Loucy (cell line): ENCODE data around the gene SPSB3.

Experiments
- H2AFZ ChIP-seq: fragments of 200-600 bp; sonication (generic); 2 replicates; pipeline ENCODE4 v1.6.0; 2016; ENCODE audit warnings: antibody characterized with exemption, mild to moderate bottlenecking, low read length, moderate library complexity
- H3F3A ChIP-seq: fragments of 200-600 bp; 2 replicates; pipeline ENCODE4 v1.6.0; 2016; ENCODE audit warnings: antibody characterized with exemption, low read depth, mild to moderate bottlenecking
- H3K27me3 ChIP-seq: fragments of 200-600 bp; sonication (generic); 2 replicates; pipeline ENCODE4 v1.6.1; 2014; ENCODE audit warnings: low read length, mild to moderate bottlenecking; ENCODE audit not compliant: insufficient read depth, poor library complexity, severe bottlenecking
- H3K36me3 ChIP-seq: fragments of 200-600 bp; sonication (generic); 2 replicates; pipeline ENCODE4 v1.6.1; 2016; ENCODE audit warnings: low read length; ENCODE audit not compliant: insufficient read depth
- H3K4me1 ChIP-seq: fragments of 200-600 bp; sonication (generic); 2 replicates; pipeline ENCODE4 v1.5.1; 2014; ENCODE audit warnings: low read length, mild to moderate bottlenecking; ENCODE audit not compliant: insufficient read depth, poor library complexity, severe bottlenecking
- H3K4me2 ChIP-seq: fragments of 200-600 bp; sonication (generic); 2 replicates; pipeline ENCODE4 v1.6.0; 2014; ENCODE audit warnings: antibody characterized with exemption, low read length, low read depth, mild to moderate bottlenecking; ENCODE audit not compliant: poor library complexity, severe bottlenecking
- H3K4me3 ChIP-seq: fragments of 200-600 bp; sonication (generic); 2 replicates; pipeline ENCODE4 v1.5.1; 2014; ENCODE audit warnings: low read length, mild to moderate bottlenecking, mixed read lengths; ENCODE audit not compliant: poor library complexity, severe bottlenecking
- H3K79me2 ChIP-seq: fragments of 200-600 bp; sonication (generic); 2 replicates; pipeline ENCODE4 v1.6.1; 2014; ENCODE audit warnings: low read length; ENCODE audit not compliant: insufficient read depth
- H3K9ac ChIP-seq: fragments of 200-600 bp; sonication (generic); 2 replicates; pipeline ENCODE4 v1.6.0; 2014; ENCODE audit warnings: mild to moderate bottlenecking, low read depth, low read length, moderate library complexity; ENCODE audit not compliant: poor library complexity, severe bottlenecking
- H3K9me2 ChIP-seq: fragments of 200-600 bp; sonication (generic); replicated peaks from 2 replicates; pipeline ENCODE4 v1.6.1; 2016; ENCODE audit warnings: low read depth, low read length, mixed read lengths
- H3K9me3 ChIP-seq: fragments of 200-600 bp; sonication (generic); 2 replicates; pipeline ENCODE4 v1.6.1; 2014; ENCODE audit warnings: mild to moderate bottlenecking, antibody characterized with exemption, low read length, low read depth; ENCODE audit not compliant: insufficient read depth
- H4K20me1 ChIP-seq: fragments of 200-600 bp; sonication (generic); 2 replicates; pipeline ENCODE4 v1.6.0; 2014; ENCODE audit warnings: antibody characterized with exemption, low read length, mild to moderate bottlenecking; ENCODE audit not compliant: insufficient read depth, poor library complexity, severe bottlenecking
- EZH2phosphoT487 ChIP-seq: fragments of 200-600 bp; IDR thresholded peaks from 2 replicates; pipeline ENCODE4 v1.6.1; 2018; ENCODE audit warnings: antibody characterized with exemption, mild to moderate bottlenecking, moderate library complexity, borderline replicate concordance
- TF ChIP-seq, protein P1 (sequence below): fragments of 200-600 bp; sonication (generic); conservative IDR thresholded peaks from 2 replicates; pipeline ENCODE4 v1.5.1; 2014; ENCODE audit warnings: mild to moderate bottlenecking, antibody characterized with exemption, low read length

The SPSB3 gene

DNA sequence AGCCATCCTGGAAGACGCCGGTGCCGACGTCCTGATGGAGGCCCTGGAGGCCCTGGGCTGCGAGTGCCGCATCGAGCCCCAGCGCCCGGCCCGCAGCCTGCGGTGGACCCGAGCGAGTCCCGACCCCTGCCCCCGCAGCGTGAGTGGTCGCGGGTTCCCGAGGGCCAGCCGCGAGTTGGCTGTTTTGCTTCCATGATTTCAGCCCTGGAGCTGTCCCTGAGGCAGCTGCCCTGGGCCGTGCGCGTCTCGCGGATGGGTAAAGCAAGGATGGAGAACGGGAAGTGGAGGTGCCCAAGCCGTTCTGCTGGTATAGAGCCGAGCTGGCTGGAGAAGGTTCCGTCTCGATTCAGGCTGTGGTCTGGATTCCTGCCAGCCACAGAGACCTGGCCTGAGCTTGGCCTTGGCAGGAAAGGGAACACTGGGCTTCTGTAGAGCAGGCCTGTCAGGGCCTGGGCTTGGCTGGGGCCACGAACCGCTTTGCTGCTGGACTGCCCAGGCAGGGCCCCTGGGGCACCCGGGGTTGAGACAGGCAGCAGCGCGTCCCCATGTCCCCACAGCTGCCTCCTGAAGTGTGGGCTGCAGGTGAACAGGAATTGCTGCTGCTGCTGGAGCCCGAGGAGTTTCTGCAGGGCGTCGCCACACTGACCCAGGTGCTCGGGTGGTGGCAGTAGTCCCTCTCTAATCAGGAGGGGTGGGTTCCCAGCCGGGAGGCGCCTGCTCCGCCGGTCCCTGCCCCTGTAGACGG, 8.5 kb downstream of the SPSB3 start:
- Histone ChIP-seq H3K79me2 (peaks cover 23% of the 10 kb centered on the region; the same call in 1 of the 2 replicates), H3F3A (no peaks in the 10 kb centered on the region), H3K27me3 (no peaks in the 10 kb centered on the region), H3K9me3 (no peaks in the 10 kb centered on the region), H3K4me3 (peak overlapping the region; percentile 95), H3K9me2 (no peaks in the 10 kb centered on the region), H2AFZ (peak overlapping the region; percentile 64; the same call in 1 of the 2 replicates), H4K20me1 (peaks cover 10% of the 10 kb centered on the region), H3K36me3 (no peaks in the 10 kb centered on the region), H3K9ac (peak overlapping the region; percentile 86), H3K4me2 (peak overlapping the region; percentile 83), H3K4me1 (no peaks in the 10 kb centered on the region)
- no peak for TF ChIP-seq EZH2phosphoT487
- TF ChIP-seq, protein P1, sequence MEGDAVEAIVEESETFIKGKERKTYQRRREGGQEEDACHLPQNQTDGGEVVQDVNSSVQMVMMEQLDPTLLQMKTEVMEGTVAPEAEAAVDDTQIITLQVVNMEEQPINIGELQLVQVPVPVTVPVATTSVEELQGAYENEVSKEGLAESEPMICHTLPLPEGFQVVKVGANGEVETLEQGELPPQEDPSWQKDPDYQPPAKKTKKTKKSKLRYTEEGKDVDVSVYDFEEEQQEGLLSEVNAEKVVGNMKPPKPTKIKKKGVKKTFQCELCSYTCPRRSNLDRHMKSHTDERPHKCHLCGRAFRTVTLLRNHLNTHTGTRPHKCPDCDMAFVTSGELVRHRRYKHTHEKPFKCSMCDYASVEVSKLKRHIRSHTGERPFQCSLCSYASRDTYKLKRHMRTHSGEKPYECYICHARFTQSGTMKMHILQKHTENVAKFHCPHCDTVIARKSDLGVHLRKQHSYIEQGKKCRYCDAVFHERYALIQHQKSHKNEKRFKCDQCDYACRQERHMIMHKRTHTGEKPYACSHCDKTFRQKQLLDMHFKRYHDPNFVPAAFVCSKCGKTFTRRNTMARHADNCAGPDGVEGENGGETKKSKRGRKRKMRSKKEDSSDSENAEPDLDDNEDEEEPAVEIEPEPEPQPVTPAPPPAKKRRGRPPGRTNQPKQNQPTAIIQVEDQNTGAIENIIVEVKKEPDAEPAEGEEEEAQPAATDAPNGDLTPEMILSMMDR, result no peak

DNA sequence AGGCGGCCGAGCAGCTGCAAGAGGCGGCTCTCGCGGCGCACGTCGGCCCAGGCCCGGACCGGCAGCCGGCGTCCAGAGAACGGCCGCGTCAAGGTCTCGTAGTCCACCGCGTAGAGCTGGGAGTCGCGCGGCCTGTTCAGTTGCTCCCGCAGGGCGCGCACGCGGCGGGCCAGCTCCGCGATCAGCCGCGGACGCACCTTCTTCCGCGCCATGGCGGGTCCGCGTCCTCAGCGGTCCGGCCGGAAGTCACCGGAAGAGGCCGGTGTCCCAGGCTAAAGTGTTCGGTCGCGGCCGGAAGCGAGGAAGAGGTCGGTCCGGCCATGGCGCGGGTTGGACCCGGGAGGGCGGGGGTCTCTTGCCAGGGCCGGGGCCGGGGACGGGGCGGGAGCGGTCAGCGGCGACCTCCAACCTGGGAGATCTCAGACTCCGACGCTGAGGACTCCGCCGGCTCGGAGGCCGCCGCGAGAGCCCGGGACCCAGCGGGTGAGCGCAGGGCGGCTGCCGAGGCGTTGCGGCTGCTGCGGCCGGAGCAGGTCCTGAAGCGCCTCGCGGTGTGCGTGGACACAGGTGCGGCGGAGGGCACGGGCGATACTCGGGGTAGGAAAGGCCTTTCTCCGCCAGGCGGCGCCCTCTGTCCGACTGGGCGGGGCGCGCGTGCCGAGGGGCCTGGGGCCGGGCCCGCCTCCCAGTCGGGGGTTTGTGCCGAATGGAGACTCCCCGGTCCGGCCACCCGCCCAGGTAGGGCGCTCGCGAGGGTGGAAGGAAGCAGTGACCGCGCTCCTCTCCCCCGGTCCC, 9.3 kb downstream of the SPSB3 start, which contains the start of gene MRPS34:
TSS of gene MRPS34 (minus strand) at position 227 of the 795 bp plus-strand sequence. CDS start at position 212, 15 bp downstream.
- Histone ChIP-seq H4K20me1 (peaks cover 10% of the 10 kb centered on the region), H3K36me3 (no peaks in the 10 kb centered on the region), H3F3A (no peaks in the 10 kb centered on the region), H3K9me3 (no peaks in the 10 kb centered on the region), H3K4me1 (no peaks in the 10 kb centered on the region), H3K4me3 (peak within 1 kb of the TSS; percentile 95), H3K9ac (peak within 1 kb of the TSS; percentile 86), H2AFZ (peak within 1 kb of the TSS; percentile 64; the same call in 1 of the 2 replicates), H3K27me3 (no peaks in the 10 kb centered on the region), H3K9me2 (no peaks in the 10 kb centered on the region), H3K79me2 (peaks cover 23% of the 10 kb centered on the region; the same call in 1 of the 2 replicates), H3K4me2 (peak within 1 kb of the TSS; percentile 85)
- TF ChIP-seq EZH2phosphoT487, result no peak
- TF ChIP-seq, protein P1, result peak; percentile 44

DNA sequence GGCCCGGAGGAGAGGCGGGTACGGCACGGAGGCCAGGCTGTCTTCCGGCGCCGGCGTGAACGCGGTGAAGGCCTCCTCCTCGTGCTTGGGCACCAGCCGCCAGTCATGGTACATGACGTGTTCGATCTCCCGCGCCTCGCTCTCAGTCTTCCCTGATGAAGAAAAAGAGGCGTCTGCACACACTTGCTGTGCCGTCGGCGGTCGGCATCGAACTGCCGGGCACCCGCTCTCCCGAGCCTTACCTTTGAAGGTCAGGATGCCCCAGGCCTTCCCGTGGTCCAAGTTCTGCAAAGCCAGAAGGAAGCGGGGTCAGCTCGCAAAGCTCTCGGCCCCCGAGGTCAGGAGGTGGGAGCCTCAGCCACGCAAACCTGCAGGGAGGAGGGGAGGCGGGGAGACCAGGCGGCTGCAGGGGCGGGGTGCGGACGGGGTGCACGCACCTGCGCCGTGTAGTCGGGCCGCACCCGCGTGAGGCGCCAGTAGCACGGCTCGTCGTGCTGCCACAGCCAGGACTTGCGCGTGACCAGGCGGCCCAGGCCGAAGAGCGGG, 9.9 kb downstream of the SPSB3 start, which contains the start of gene EME2:
TSS of gene EME2 (plus strand) at position 449 of the 546 bp plus-strand sequence. CDS start 418 bp downstream, outside the sequence.
- H4K20me1 ChIP-seq, result peaks cover 10% of the 10 kb centered on the region
- H3K27me3 ChIP-seq, result no peaks in the 10 kb centered on the region
- peaks cover 23% of the 10 kb centered on the region; the same call in 1 of the 2 replicates for H3K79me2 ChIP-seq
- peak within 1 kb of the TSS; percentile 86 for H3K9ac ChIP-seq
- H3K4me1 ChIP-seq, result no peaks in the 10 kb centered on the region
- H3K36me3 ChIP-seq, result no peaks in the 10 kb centered on the region
- H3K9me3 ChIP-seq, result no peaks in the 10 kb centered on the region
- peak within 1 kb of the TSS; percentile 85 for H3K4me2 ChIP-seq
- H3K9me2 ChIP-seq, result no peaks in the 10 kb centered on the region
- TF ChIP-seq EZH2phosphoT487, result no peak
- TF ChIP-seq, protein P1, result no peak
- H3F3A ChIP-seq, result no peaks in the 10 kb centered on the region
- H3K4me3 ChIP-seq, result peak within 1 kb of the TSS; percentile 95
- peak within 1 kb of the TSS; percentile 64; the same call in 1 of the 2 replicates for H2AFZ ChIP-seq
